Measurements from ENCODE around the gene TMEM171.

- TF ChIP-seq CTCF (IDR thresholded peaks at IDR 0.05 in 2 of 3, conservative IDR thresholded peaks at IDR 0.05 in 1 of 3; ENCODE audit: borderline replicate concordance in 1 of 3, insufficient read depth in 1 of 3, low read depth in 2 of 3, low read length in 2 of 3) (no peak), ELF1 (IDR thresholded peaks at IDR 0.05; ENCODE audit: borderline replicate concordance, low read depth) (no peak), REST (IDR thresholded peaks at IDR 0.05; ENCODE audit: low read depth) (no peak), RAD21 (IDR thresholded peaks at IDR 0.05; ENCODE audit: low read depth) (no peak), POLR2AphosphoS5 (IDR thresholded peaks at IDR 0.05; ENCODE audit: low read depth, low read length) (no peak), ATF3 (IDR thresholded peaks at IDR 0.05) (no peak), SIN3A (IDR thresholded peaks at IDR 0.05; ENCODE audit: low read depth) (no peak), EZH2 (IDR thresholded peaks at IDR 0.05) (no peak)
Observed at GRCh38 chr5:73157414-73158303, 37.3 kb downstream of the TMEM171 start.

Measured in HCT116 (cell line).